Measurements from ENCODE around the gene MCC.
A peak's percentile ranks its signal among the peaks of the same experiment; 100 is the strongest.

Gene MCC

GRCh38 chr5:113231653-113232000 is 256.6 kb downstream of the MCC start:
- FAIRE-seq (peak; percentile 21), DNase-seq (ENCODE audit: insufficient read length, low spot score) (no peak)
- no peak for TF ChIP-seq CTCF (IDR thresholded peaks at IDR 0.05; ENCODE audit: insufficient read depth, missing control alignments)

DNA sequence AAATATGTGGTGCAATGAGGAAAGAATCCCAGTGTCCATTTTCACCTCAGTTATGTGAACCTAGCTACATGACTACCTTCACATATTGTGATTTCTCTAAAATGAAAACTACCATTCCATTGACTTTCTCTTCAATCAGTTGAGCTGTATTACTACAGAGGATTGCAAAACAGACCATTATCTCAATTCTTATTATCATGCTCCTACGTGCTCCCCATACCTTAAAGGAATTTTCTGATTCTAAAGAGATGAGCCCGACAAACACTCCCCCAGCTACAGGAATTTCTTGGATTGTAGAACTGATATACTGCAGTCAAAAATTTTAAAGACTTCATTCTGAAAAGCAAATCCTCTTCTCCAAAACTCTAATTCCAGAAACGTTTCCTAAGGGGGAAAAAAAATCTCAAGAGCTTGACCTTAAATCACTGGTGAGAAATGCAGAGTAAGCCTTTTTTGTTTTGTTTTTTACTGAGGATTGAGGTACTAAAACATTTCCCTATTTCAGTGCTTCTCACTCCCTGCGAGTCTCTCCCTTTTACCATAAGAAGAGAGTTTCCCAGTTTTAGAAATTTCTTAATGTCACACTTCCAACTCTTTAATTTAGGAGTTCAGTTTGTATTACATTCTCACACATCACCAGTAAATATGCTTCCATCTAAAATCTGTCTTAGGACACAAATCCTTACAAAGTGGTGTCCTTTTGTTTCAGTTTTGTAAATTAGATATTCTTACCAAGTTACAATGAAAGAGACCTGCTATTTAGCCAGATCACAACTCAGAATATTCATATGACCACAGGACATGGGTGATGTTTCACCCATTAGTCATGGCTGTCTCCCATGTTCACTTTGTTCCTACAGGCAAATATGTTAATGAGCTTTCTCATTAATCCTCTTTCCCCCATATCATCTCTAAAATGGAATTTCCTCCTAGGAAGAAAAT is 257.3 kb downstream of the MCC start:
- no peak for TF ChIP-seq CTCF (IDR thresholded peaks at IDR 0.05; ENCODE audit: insufficient read depth, missing control alignments)
- DNase-seq (ENCODE audit: insufficient read length, low spot score) (no peak), FAIRE-seq (peak; percentile 72)

- TF ChIP-seq CTCF (IDR thresholded peaks at IDR 0.05; ENCODE audit: insufficient read depth, missing control alignments) = no peak
- no peak for DNase-seq (ENCODE audit: insufficient read length, low spot score)
- FAIRE-seq = no peak
These were observed 260.5 kb downstream of the MCC start for GRCh38 chr5:113227798-113228197.

DNA sequence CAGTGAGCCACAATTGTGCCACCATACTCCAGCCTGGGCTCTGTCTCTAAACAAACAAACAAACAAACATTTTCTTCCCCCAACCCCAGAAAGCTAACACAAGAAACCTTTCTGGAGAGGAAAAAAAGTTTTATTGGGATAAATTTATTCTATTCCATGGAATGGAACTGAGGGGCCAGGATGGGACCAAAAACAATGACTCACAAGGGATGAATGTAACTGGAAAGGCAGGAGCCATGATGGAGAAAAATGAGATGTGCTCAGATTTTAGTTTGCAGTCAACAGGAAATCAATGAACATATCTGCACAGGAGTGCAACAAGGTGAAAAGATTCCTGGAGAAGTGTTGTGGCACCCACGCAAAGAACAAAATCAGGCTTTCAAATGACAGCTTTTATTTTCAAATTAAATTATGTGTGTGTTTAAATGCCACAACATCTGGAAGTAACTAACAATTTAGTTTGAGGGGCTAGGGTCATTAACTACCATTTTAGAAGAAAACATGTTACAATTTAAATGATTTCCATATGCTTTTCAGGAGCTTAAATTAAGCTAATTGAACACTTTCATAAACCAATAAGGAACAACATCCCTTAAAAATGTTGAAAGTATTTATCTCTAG is 262.0 kb downstream of the MCC start:
- no peak for TF ChIP-seq CTCF (IDR thresholded peaks at IDR 0.05; ENCODE audit: insufficient read depth, missing control alignments)
- FAIRE-seq = no peak
- DNase-seq (ENCODE audit: insufficient read length, low spot score) = no peak

- TF ChIP-seq CTCF (IDR thresholded peaks at IDR 0.05; ENCODE audit: insufficient read depth, missing control alignments) = no peak
- DNase-seq (ENCODE audit: insufficient read length, low spot score) (no peak), FAIRE-seq (no peak)
These were observed 263.0 kb downstream of the MCC start for GRCh38 chr5:113225259-113225658.

DNA sequence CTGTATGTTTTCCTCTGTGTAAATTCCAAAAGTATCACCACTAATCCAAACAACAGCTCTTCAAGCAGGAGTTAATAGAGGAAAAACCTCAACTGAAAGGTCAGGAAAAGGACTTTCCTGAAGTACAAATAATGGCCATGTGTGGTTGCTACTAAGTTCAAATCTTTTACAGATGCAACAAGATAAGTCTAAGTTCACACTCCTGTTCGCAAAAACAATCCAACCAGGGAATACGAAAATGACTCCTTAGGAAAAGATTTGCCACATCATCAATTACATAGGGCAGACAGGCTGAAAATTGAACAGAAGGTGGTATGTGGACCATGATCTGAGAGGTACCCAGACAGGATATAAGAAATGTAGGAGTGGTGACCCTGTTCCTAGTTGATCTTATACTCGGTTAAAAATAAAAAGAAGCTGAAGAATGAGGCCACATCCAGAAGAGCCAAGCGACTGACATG is 263.6 kb downstream of the MCC start:
- no peak for DNase-seq (ENCODE audit: insufficient read length, low spot score)
- FAIRE-seq = no peak
- TF ChIP-seq CTCF (IDR thresholded peaks at IDR 0.05; ENCODE audit: insufficient read depth, missing control alignments) = no peak
